NCI-H748 treated with DMSO at 0.1 percent for 48 hours (cell line): ENCODE data around the gene KCTD21.
A peak's percentile ranks its signal among the peaks of the same experiment; 100 is the strongest.

Source experiments
- DNase-seq: peaks from one replicate; lab custom pipeline; 2025; lab: John Stamatoyannopoulos, UW

Gene KCTD21

DNA sequence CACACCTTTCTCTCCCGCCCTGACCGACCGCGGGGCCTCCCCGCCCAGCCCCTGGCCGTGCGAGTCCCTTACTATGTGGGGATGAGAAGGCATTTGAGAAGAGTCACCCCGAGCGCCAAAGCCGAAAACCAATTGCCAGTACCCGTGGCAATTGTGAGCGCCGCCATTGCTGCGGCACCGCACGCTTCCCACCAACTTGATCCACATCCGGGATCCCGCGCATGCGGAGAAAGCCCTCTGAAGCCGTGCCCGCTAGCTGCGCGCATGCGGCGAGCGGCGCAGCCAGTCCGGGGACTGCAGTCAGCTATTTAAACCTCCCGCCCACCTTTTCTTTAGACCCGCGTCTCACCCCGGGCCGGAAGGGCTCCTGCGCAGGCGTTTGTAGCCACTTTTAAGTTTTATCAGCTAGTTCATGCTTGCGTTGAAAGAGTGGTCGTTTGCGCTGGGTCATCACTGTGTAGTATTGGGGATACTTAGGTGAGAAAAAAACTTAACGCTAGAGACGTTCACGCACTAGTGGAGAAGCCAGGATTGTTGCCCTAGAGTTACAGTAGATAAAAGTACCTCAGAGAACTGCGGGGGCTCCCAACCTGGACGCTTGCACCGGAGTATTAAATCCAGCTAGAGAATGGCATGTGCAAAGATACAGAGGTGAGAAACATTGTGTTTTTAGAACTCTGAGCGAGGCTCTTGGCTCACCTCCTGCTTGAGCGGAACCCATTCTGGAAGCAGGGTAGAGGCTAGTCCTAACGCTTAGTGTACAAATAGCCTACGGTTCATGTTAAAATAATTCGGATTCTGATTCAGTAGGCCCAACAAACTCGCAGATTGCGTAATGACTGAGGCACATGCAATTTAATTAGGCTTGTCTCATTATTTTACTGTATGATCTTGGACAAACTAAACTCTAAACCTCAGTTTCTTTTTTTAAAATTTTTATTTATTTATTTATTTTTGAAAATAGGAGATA is 48.7 kb downstream of the KCTD21 start, which contains the start of gene ALG8:
ALG8 (minus strand) TSS at position 205 of the 970 bp plus-strand sequence; CDS start at position 167, 38 bp downstream.
- peak; percentile 73 for DNase-seq

DNA sequence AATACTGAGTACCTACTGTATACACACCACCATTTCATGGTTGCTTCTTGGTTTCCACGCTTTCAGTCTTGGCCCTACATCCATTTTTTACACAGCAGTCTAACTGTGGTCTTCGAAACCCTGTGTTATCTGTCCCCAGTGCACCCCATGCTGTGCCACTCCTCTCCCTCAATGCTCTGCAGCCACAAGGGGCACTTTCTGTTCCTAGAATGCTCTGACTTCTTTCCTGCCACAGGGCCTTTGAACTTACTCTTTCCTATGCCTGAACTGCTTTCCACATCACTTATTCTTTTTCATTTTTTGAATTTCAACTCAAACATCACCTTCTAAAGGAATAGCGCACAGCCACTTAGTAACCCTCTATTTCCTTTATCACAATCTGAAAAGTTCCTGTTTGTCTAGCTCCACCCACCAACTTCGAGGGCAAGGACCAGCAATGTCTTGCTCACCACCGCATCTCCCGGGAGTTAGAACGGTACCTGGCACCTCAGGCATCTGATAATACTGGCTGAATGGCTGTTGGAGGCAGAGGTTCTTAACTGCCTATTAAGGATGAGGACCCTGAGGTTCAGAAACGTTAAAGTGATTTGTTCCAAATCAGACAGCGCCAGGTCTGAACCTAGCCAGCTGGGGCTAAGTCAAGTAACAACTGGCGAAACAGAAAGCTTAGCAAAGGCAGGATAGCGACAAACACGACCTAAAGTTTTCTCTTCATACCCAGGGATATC is 49.6 kb downstream of the KCTD21 start:
- DNase-seq = no peak

DNA sequence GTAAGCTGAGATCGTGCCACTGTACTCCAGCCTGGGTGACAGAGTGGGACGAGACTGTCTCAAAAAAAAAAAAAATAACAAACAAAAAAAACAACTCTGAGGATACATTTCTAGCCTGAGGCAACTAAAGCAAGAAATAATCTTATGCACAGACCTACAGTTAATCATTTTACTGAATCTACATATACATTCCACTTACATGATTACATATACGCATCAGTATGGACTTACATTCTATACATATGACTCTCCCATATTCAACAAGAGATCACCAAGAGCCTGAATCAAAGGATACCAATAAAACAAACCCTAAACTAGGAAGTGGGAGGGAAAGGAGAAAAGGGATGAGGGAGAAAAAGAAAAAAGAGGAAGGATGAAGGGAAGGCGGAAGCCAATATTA is 50.1 kb downstream of the KCTD21 start:
- no peak for DNase-seq

DNA sequence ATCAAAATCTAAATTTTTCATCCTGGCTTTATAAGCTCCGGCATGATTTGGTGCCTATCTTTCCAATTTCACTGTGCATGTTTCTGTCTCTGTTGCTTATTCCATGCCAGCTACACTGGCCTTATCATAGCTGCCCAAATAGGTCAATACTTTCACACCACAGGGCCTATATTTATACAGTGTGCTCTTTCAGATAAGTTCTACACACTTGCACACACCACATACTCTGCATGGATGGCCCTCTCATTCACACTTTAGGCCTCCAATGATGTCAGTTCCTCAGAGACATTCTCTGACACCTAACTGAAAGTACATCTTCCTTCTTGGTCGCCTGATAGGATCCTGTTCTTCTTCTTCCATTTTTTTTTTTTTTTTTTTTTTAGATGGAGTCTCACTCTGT is 56.0 kb downstream of the KCTD21 start:
- no peak for DNase-seq

DNA sequence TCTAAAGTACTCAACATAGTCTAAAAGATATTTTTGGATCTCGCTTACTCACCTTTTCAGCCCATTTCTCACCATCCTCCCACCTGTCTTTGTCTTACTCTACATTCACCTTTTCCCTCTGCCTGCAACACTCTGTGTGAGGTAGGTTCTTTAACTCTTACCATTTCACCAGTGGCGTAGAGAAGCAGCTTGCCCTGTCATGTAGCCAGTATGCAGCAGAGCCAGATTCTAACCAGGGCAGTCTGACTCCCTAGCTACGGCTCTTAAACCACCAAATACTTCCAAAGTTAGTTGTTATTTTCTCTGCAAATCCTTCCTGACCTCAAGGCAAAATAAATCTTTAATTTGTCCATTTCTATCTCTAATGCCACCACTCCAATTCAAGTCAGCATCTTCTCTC is 56.5 kb downstream of the KCTD21 start:
- no peak for DNase-seq

DNA sequence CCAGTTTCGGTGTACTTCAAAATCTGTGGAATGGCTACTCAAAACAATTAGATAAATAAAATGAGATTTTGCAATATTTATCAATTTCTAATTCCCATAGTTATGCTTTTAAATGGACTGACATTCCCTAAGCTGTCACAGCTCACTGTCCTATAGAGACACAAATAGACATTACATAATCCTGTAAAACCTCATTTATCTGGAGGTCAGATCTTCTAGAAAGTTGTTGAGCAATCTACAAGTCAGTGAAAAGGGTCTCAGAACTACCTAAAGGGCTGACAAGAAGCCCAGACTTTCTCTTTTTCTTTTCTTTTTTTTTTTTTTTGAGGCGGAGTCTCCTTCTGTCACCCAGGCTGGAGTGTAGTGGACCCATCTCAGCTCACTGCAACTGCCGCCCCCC is 61.0 kb downstream of the KCTD21 start:
- no peak for DNase-seq
